IPS-NIHi7 (cell line): ENCODE measurements around the gene ELAPOR1.

Experiments
- DNase-seq: peaks from one replicate; pipeline ENCODE4 v3.0.0; 2012; ENCODE audit warnings: mixed read lengths; ENCODE audit errors: extremely low spot score

The ELAPOR1 gene, protein sequence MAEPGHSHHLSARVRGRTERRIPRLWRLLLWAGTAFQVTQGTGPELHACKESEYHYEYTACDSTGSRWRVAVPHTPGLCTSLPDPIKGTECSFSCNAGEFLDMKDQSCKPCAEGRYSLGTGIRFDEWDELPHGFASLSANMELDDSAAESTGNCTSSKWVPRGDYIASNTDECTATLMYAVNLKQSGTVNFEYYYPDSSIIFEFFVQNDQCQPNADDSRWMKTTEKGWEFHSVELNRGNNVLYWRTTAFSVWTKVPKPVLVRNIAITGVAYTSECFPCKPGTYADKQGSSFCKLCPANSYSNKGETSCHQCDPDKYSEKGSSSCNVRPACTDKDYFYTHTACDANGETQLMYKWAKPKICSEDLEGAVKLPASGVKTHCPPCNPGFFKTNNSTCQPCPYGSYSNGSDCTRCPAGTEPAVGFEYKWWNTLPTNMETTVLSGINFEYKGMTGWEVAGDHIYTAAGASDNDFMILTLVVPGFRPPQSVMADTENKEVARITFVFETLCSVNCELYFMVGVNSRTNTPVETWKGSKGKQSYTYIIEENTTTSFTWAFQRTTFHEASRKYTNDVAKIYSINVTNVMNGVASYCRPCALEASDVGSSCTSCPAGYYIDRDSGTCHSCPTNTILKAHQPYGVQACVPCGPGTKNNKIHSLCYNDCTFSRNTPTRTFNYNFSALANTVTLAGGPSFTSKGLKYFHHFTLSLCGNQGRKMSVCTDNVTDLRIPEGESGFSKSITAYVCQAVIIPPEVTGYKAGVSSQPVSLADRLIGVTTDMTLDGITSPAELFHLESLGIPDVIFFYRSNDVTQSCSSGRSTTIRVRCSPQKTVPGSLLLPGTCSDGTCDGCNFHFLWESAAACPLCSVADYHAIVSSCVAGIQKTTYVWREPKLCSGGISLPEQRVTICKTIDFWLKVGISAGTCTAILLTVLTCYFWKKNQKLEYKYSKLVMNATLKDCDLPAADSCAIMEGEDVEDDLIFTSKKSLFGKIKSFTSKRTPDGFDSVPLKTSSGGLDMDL

GRCh38 chr1:109113590-109114341, at the start of gene ELAPOR1:
Gene ELAPOR1 (plus strand): TSS chr1:109114115. CDS start chr1:109114184, 69 bp downstream.
- peak; percentile 62 for DNase-seq

DNA sequence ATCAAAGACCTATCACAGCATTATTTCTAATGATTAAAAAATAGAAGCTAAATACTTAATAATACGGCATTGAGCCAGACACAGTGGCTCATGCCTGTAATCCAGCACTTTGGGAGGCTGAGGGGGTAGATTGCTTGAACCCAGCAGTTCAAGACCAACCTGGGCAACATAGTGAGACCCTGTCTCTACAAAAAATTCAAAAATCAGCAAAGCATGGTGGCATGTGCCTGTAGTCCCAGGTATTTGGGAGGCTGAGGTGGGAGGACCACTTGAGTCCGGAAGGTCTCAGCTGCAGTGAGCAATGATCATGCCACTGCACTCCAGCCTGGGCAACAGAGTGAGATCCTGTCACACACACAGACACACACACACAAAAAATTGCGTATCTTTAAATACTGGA, 48.8 kb upstream of the ELAPOR1 start:
- no peak for DNase-seq

- no peak for DNase-seq
Observed at GRCh38 chr1:109067883-109068282, 46.0 kb upstream of the ELAPOR1 start.

- no peak for DNase-seq
Observed at GRCh38 chr1:109069294-109069693, 44.6 kb upstream of the ELAPOR1 start.

DNA sequence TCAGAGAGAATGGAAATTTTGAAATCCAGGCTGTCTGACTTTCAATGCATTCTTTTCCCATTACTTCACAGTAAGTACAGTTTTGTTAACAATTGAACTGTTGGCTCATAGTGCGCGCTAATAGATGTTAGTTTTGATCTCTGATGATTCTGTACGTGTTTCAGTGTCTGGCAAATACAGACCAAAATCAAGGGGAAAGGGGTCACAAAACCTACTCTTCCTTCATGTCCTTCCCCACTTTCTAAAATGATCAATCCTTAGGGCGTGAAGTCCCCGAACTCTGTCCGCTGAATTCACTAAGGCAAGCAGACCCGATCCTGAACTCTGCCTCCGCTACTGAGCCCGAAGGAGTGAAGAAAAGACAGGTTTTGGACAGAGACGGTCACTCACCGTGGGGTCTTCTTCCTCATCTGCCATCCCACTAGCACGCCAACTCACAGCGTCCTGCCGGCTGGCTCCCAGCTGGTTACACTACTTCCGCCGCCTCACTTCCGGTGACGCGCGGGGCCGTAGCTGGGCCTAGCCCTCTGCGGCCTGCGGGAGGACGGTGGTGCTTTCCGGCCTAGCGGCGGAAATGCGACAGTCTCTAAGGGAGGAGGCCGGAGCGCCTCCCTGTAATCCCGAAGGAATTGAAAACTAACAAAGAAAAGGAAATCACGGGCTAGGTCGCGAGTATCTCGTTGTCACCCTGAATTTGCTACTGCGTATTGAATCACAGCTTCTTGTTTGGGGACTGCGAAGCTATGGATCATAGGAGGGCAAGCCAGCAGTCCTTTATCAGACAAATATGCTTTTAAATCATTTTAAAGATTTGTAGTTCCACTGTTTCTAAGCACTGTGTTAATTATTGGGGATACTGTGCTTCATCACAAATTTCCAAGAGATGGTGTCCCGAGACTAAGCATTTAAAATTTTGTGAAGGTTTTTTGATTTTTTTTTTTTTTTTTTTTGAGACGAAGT, 38.1 kb upstream of the ELAPOR1 start, which contains the start of gene TAF13:
Gene TAF13, minus strand, starts transcription at position 473 of the 960 bp plus-strand sequence. Its CDS starts 56 bp downstream, at position 417.
- DNase-seq = peak; percentile 97

- DNase-seq = no peak
Observed at GRCh38 chr1:109078317-109078716, 35.6 kb upstream of the ELAPOR1 start.

DNA sequence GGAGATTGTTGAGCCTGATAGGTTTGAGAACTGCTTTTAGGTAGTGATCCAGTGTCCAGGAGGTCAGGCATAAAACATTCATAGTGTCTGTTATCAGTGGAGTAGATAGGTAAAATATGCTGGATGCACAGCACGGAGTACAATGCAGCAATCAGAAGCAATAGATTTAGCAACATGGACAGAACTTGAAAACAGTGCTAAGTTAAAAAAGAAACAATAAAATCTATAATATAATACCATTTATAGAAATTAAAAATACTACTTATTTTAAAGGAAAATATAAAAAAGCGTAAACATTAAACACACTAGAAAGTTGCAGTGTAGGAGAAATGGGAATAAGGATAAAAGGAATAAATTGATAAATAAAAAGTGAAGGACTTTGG, 34.7 kb upstream of the ELAPOR1 start:
- no peak for DNase-seq

GRCh38 chr1:109080441-109081082, 33.4 kb upstream of the ELAPOR1 start:
- no peak for DNase-seq

- DNase-seq = no peak
Observed at GRCh38 chr1:109083501-109083900, 30.4 kb upstream of the ELAPOR1 start.

DNA sequence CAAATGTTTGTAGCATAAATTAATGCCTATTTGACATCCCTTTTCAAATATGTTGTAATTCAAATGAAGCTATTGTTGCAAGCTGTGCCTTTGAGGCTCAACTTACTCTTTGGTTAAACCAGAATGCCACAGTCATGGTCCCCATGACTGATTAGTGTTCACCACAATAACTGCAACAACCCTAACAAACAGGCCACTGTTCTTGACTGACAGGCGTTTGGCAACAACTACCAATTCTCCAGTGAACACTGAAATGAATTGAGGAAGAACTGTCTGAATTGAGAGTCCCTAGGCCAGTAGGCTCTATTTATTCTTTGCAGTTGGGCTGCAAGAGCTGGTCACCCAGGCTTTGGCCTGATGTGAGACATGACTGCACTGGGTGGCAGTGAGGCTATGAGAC, 30.0 kb upstream of the ELAPOR1 start:
- no peak for DNase-seq

- DNase-seq = no peak
Observed at GRCh38 chr1:109084563-109085517, 29.1 kb upstream of the ELAPOR1 start.

DNA sequence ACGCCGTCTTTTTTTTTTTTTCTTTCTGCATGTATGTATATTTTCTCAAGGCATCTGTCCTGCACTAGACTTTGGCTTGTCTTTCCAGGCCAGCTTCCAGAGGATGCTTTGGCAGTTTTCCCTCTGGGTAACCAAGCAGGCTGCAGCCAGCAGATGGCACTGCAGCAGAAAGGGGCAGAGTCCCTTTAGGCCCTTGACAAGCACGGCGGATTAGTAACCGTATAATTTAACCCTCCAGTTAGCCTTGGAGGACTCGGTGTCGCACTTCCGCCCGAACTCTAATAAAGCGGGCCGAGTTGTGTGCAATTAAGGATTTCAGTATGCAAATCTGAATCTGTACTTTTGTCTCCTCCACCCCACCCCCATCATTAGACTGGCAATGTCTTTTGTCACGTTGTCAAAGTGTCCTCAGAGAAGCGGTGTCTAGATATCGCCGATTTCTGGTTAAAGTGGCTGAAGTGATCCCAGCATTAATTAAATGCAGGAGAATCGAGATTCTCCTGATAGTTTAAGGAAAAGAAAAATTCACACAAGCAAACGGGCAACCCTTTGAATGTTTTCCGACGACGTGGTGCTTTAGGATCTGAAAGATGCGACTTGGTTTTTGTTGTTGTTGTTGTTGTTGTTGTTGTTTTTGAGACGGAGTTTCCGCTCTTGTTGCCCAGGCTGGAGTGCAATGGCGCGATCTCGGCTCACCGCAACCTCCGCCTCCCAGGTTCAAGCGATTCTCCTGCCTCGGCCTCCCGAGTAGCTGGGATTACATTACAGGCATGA, 24.5 kb upstream of the ELAPOR1 start:
- peak; percentile 73 for DNase-seq

- peak; percentile 80 for DNase-seq
Observed at GRCh38 chr1:109090196-109091077, 23.5 kb upstream of the ELAPOR1 start, which contains the start of gene TMEM167B. Gene TMEM167B (plus strand): TSS chr1:109090764. CDS start chr1:109090873, 109 bp downstream.

GRCh38 chr1:109091078-109091838, 22.7 kb upstream of the ELAPOR1 start:
- no peak for DNase-seq

GRCh38 chr1:109091839-109092193, 22.1 kb upstream of the ELAPOR1 start:
- DNase-seq = no peak

DNA sequence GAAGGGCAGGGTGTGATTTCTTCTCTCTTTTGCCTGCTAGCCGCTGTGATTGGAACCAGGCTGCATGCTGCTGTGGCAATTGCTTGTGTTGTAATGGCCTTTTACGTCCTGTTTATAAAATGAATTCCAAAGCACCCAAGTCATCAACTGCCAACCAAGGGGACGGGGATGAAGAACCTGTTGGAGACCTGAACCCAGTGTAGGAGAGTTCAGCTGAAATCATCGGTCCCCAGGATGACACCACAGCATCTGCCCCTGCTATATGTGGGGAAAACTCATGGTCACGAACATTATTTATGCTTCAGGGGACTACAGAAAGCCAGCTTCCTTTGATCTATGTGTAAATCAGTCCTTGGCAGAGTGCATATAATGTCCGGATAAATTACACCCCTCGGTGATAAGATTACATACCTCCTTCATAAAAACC, 19.5 kb upstream of the ELAPOR1 start:
- no peak for DNase-seq
